IMR-90 (cell line): ENCODE data around the gene RPAIN. TPM values are rescaled to one million over a fixed set of nuclear protein-coding genes. Genes with fewer than 3 reads are reported as not detected.

Experiments
- ATAC-seq: fragments of 200-7000 bp; cut with Tn5 transposase; 2 replicates; pipeline ENCODE4 v1.9.1; 2020; ENCODE audit warnings: low read depth, mild to moderate bottlenecking, moderate library complexity
- BruUV-seq: library from RNA; stranded (reverse); fragments of 400-500 nt; replicated peaks from 2 replicates; lab custom pipeline; 2021; lab: Mats Ljungman, UMichigan
- CTCF ChIA-PET: fragments of 300-600 bp; formaldehyde crosslinking; extraction: SDS; loops from one replicate; lab custom pipeline; 2021; ENCODE audit warnings: antibody characterized with exemption; lab: Yijun Ruan, JAX
- POLR2A ChIA-PET: fragments of 300-600 bp; sonication (Branson Sonifier 250); formaldehyde crosslinking; loops from one replicate; lab custom pipeline; 2022; ENCODE audit warnings: antibody characterized with exemption; ENCODE audit not compliant: unreplicated experiment; lab: Charles Lee
- DNase-seq: peaks from one replicate; pipeline ENCODE4 v3.0.0; 2013
- H2AFZ ChIP-seq: replicated peaks from 2 replicates; pipeline ENCODE3; 2013; ENCODE audit warnings: low read length, mild to moderate bottlenecking; ENCODE audit not compliant: poor library complexity
- H2AK5ac ChIP-seq: 2 replicates; pipeline ENCODE4 v1.6.1; 2013; ENCODE audit warnings: low read depth, low read length, inconsistent platforms
- H2AK9ac ChIP-seq: replicated peaks from 2 replicates; pipeline ENCODE3; 2013; ENCODE audit warnings: mild to moderate bottlenecking, low read depth, low read length, moderate library complexity; ENCODE audit not compliant: poor library complexity
- H2BK120ac ChIP-seq: 2 replicates; pipeline ENCODE4 v1.6.1; 2013; ENCODE audit warnings: low read depth, low read length, inconsistent platforms
- H2BK15ac ChIP-seq: 3 replicates; pipeline ENCODE4 v1.6.1; 2013; ENCODE audit warnings: low read depth, low read length, inconsistent platforms
- H2BK20ac ChIP-seq: 2 replicates; pipeline ENCODE4 v1.6.1; 2013; ENCODE audit warnings: low read depth, mild to moderate bottlenecking, inconsistent platforms, low read length, moderate library complexity
- H2BK5ac ChIP-seq: 2 replicates; pipeline ENCODE4 v1.6.1; 2013; ENCODE audit warnings: mild to moderate bottlenecking, low read depth, low read length, inconsistent platforms; ENCODE audit not compliant: poor library complexity, severe bottlenecking
- H3K14ac ChIP-seq: replicated peaks from 2 replicates; pipeline ENCODE4 v1.6.1; 2013; ENCODE audit warnings: low read depth, low read length, inconsistent platforms
- H3K18ac ChIP-seq: 2 replicates; pipeline ENCODE4 v1.6.1; 2013; ENCODE audit warnings: low read depth, low read length, control low read depth
- H3K23ac ChIP-seq: 2 replicates; pipeline ENCODE4 v1.6.1; 2013; ENCODE audit warnings: low read depth, low read length, inconsistent platforms
- H3K27ac ChIP-seq: 2 replicates; pipeline ENCODE4 v1.5.1; 2013; ENCODE audit warnings: mild to moderate bottlenecking, control low read depth, low read length; ENCODE audit not compliant: insufficient read depth
- H3K27me3 ChIP-seq: 2 replicates; pipeline ENCODE4 v1.6.1; 2013; ENCODE audit warnings: low read length; ENCODE audit not compliant: control insufficient read depth, insufficient read depth
- H3K36me3 ChIP-seq: 2 replicates; pipeline ENCODE4 v1.6.1; 2013; ENCODE audit warnings: low read length, mixed read lengths; ENCODE audit not compliant: control insufficient read depth, insufficient read depth
- H3K4ac ChIP-seq: 2 replicates; pipeline ENCODE4 v1.6.1; 2013; ENCODE audit warnings: low read depth, low read length, inconsistent platforms
- H3K4me1 ChIP-seq: 2 replicates; pipeline ENCODE4 v1.6.1; 2013; ENCODE audit warnings: low read length, mixed read lengths; ENCODE audit not compliant: control insufficient read depth, insufficient read depth
- H3K4me2 ChIP-seq: 2 replicates; pipeline ENCODE4 v1.6.1; 2013; ENCODE audit warnings: low read depth, mild to moderate bottlenecking, control low read depth, low read length, moderate library complexity
- H3K4me3 ChIP-seq: 2 replicates; pipeline ENCODE4 v1.5.1; 2013; ENCODE audit warnings: low read depth, mild to moderate bottlenecking, control low read depth, low read length, moderate library complexity; ENCODE audit not compliant: insufficient read depth
- H3K56ac ChIP-seq: 2 replicates; pipeline ENCODE4 v1.6.1; 2013; ENCODE audit warnings: low read length, inconsistent platforms; ENCODE audit not compliant: insufficient read depth; ENCODE audit errors: extremely low read depth
- H3K79me1 ChIP-seq, 2 experiments: 2 replicates each; pipeline ENCODE4 v1.6.1; 2013; ENCODE audit warnings: low read length in 2 of 2, inconsistent platforms in 1 of 2, low read depth in 1 of 2
- H3K9ac ChIP-seq: 2 replicates; pipeline ENCODE4 v1.6.1; 2013; ENCODE audit warnings: low read depth, low read length, control low read depth
- H3K9me1 ChIP-seq: 2 replicates; pipeline ENCODE4 v1.6.1; 2013; ENCODE audit warnings: low read length, inconsistent platforms; ENCODE audit not compliant: insufficient read depth
- H3K9me3 ChIP-seq: 2 replicates; pipeline ENCODE4 v1.6.1; 2013; ENCODE audit warnings: low read length; ENCODE audit not compliant: control insufficient read depth, insufficient read depth
- H4K20me1 ChIP-seq: 2 replicates; pipeline ENCODE4 v1.6.1; 2013; ENCODE audit warnings: low read length, inconsistent platforms; ENCODE audit not compliant: insufficient read depth
- H4K5ac ChIP-seq: 2 replicates; pipeline ENCODE4 v1.6.1; 2013; ENCODE audit warnings: mild to moderate bottlenecking, low read depth, low read length, control low read depth
- H4K8ac ChIP-seq, 2 experiments: 2 replicates each; pipeline ENCODE4 v1.6.1; 2013; ENCODE audit warnings: low read depth in 2 of 2, low read length in 2 of 2, control low read depth in 1 of 2, inconsistent platforms in 1 of 2
- H4K91ac ChIP-seq: 2 replicates; pipeline ENCODE4 v1.6.1; 2013; ENCODE audit warnings: low read depth, low read length, inconsistent platforms; ENCODE audit not compliant: insufficient read depth
- BHLHE40 ChIP-seq: fragments of 150-350 bp; IDR thresholded peaks from 2 replicates; pipeline ENCODE4 v1.6.1; 2016; ENCODE audit warnings: mild to moderate bottlenecking, low read depth, low read length
- CHD1 ChIP-seq: IDR thresholded peaks from 2 replicates; pipeline ENCODE4 v1.6.1; 2012; ENCODE audit warnings: low read depth, low read length, improper control_type of control experiment
- CTCF ChIP-seq: conservative IDR thresholded peaks from 2 replicates; pipeline ENCODE4 v1.5.1; 2012; ENCODE audit warnings: mild to moderate bottlenecking, low read depth, low read length, improper control_type of control experiment
- ELK1 ChIP-seq: fragments of 150-350 bp; IDR thresholded peaks from 2 replicates; pipeline ENCODE4 v1.6.1; 2016; ENCODE audit warnings: low read depth, mild to moderate bottlenecking, low read length, moderate library complexity, borderline replicate concordance
- MAZ ChIP-seq: IDR thresholded peaks from 2 replicates; pipeline ENCODE4 v1.6.1; 2012; ENCODE audit warnings: low read depth, mild to moderate bottlenecking, low read length, improper control_type of control experiment, moderate library complexity, borderline replicate concordance
- NFE2L2 ChIP-seq: fragments of 150-350 bp; IDR thresholded peaks from 2 replicates; pipeline ENCODE4 v1.6.1; 2016; ENCODE audit warnings: low read depth, mild to moderate bottlenecking, low read length
- RAD21 ChIP-seq: IDR thresholded peaks from 2 replicates; pipeline ENCODE4 v1.6.1; 2012; ENCODE audit warnings: low read length, improper control_type of control experiment
- RCOR1 ChIP-seq: IDR thresholded peaks from 2 replicates; pipeline ENCODE4 v1.6.1; 2012; ENCODE audit warnings: mild to moderate bottlenecking, low read length, improper control_type of control experiment; ENCODE audit not compliant: insufficient replicate concordance
- RFX5 ChIP-seq: IDR thresholded peaks from 2 replicates; pipeline ENCODE4 v1.8.0; 2012; ENCODE audit warnings: low read depth, mild to moderate bottlenecking, low read length, moderate library complexity
- SMC3 ChIP-seq: fragments of 150-350 bp; IDR thresholded peaks from 2 replicates; pipeline ENCODE4 v1.6.1; 2016; ENCODE audit warnings: low read depth, mild to moderate bottlenecking, antibody characterized with exemption, low read length, moderate library complexity
- WGBS, 2 experiments: methylation state at CpG; one replicate each; pipeline versions ENCODE4 v1.1.5 to v1.1.7; 2013; ENCODE audit warnings: missing lambda C conversion rate in 2 of 2; ENCODE audit not compliant: insufficient read length in 1 of 2; ENCODE audit errors: extremely low coverage in 2 of 2; 5-methylcytosine and 5-hydroxymethylcytosine counted together
- dilution Hi-C: fragments of 300-500 bp; cut with HindIII; formaldehyde crosslinking; loops from one replicate; pipeline ENCODE4 v1.14.3; 2018; ENCODE audit warnings: low sequenced_read_pairs; ENCODE audit not compliant: unreplicated experiment
- in situ Hi-C: fragments of 300-500 bp; cut with MboI; formaldehyde crosslinking; loops from 3 replicates; pipeline ENCODE4 v1.14.3; 2019; ENCODE audit warnings: low sequenced_read_pairs, inconsistent platforms, mixed read lengths
- intact Hi-C: fragments of 100-400 bp; cut with micrococcal nuclease; formaldehyde crosslinking; loops from 2 replicates; pipeline ENCODE4 v1.10.0; 2022
- polyA plus RNA-seq, 3 experiments: library from polyadenylated mRNA; depleted of rRNA; stranded (reverse); fragments of >200 nt; gene quantifications; 2 replicates each; pipeline ENCODE4 v1.2.3, GENCODE V29; 2012; ENCODE audit warnings: low replicate concordance in 1 of 3
- total RNA-seq: library from RNA; depleted of rRNA; stranded (reverse); fragments of >200 nt; gene quantifications from 2 replicates; pipeline ENCODE4 v1.2.3, GENCODE V29; 2012

Gene RPAIN
- total and polyA plus RNA-seq, 2 of the 4 experiments (the other 2 are of a cell fraction): 28.7 to 34.9 TPM

DNA sequence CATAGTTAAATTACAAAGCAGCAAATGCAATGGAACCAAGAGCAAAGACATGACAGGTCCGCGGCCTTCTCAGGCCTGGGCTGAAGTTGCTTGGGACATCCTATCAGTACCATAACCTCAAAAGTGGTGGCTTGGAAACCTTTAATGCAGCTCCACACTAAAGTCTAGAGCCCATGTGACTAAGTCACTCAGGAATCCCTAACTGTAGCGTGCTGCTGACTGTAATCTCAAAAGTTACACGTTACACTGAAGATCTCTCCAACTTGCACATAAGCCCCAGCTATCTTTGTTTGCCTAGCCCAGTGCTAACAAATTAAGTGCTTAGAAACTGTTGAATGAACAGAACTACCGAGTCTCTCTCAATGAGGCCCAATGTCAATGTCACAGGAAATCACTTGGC is 28.3 kb upstream of the RPAIN start:
- H2BK5ac ChIP-seq: no peak overlapping the region
- no peak overlapping the region for H2AK9ac ChIP-seq
- no peak overlapping the region for H2BK120ac ChIP-seq
- H3K36me3 ChIP-seq: peaks cover 44% of the 10 kb centered on the region
- no peaks in the 10 kb centered on the region for H3K9me3 ChIP-seq
- no peak overlapping the region for H2BK20ac ChIP-seq
- ATAC-seq (peak; percentile 46; the same call in 1 of the 2 replicates), DNase-seq (peak; percentile 24)
- ChIA-PET POLR2A (no interaction called here), CTCF (no interaction called here)
- no peak overlapping the region for H2BK15ac ChIP-seq
- no peaks in the 10 kb centered on the region for H4K20me1 ChIP-seq
- H3K4me1 ChIP-seq: no peaks in the 10 kb centered on the region
- H4K5ac ChIP-seq: no peak overlapping the region
- dilution Hi-C loops (no loop called here), in situ Hi-C loops (no loop called here), intact Hi-C loops (no loop called here)
- H2AFZ ChIP-seq: no peak overlapping the region
- WGBS, 2 experiments: 76% methylated on average over 3 of the region's 5 CpGs; no CpG with 5 or more reads in 1 of the 2 experiments
- no peak overlapping the region for H3K4me3 ChIP-seq
- H4K8ac ChIP-seq: no peak overlapping the region
- H3K18ac ChIP-seq: no peak overlapping the region
- no peak overlapping the region for H2AK5ac ChIP-seq
- peaks cover 0 to 3% of the 10 kb centered on the region in 2 experiments; a peak in 1 of 4 replicates for H3K79me1 ChIP-seq
- TF ChIP-seq ELK1 (no peak), SMC3 (no peak), NFE2L2 (no peak), MAZ (no peak), BHLHE40 (no peak), CHD1 (no peak), RFX5 (no peak), RAD21 (no peak), RCOR1 (no peak), CTCF (no peak)
- H3K23ac ChIP-seq: no peak overlapping the region
- no peaks in the 10 kb centered on the region for H3K27me3 ChIP-seq
- no peaks in the 10 kb centered on the region for H3K9me1 ChIP-seq
- no peak overlapping the region for H3K56ac ChIP-seq
- no peak overlapping the region for H4K91ac ChIP-seq
- no peak overlapping the region for H3K4ac ChIP-seq
- no peak overlapping the region for H3K14ac ChIP-seq
- no peak overlapping the region for H3K4me2 ChIP-seq
- no TSS peak for BruUV-seq
- H3K27ac ChIP-seq: no peak overlapping the region
- H3K9ac ChIP-seq: no peak overlapping the region
